Measurements from ENCODE around the gene PRR20G. TPM values are rescaled to one million over a fixed set of nuclear protein-coding genes. Genes with fewer than 3 reads are reported as not detected.

PRR20G gene
- total and polyA plus RNA-seq, 2 donors (not counting 3 experiments of a cell fraction or from before 2014, with no cell fraction given): not detected

- Histone ChIP-seq H3K9me3 (replicated peaks; ENCODE audit: control insufficient read depth, insufficient read depth, low read length) (no peaks in the 10 kb centered on the region), H3K4me1 (ENCODE audit: control insufficient read depth, extremely low read depth, insufficient read depth, low read length) (no peaks in the 10 kb centered on the region), H3K9ac (replicated peaks; ENCODE audit: extremely low read depth, insufficient read depth, low read length) (no peak overlapping the region), H3K9me1 (replicated peaks; ENCODE audit: control insufficient read depth, extremely low read depth, insufficient read depth, low read length) (no peaks in the 10 kb centered on the region), H3K36me3 (ENCODE audit: control insufficient read depth in 2 of 2, extremely low read depth in 1 of 2, insufficient read depth in 2 of 2, low read length in 2 of 2) (no peaks in the 10 kb centered on the region), H4K20me1 (replicated peaks; ENCODE audit: control insufficient read depth, extremely low read depth, insufficient read depth, low read length) (no peaks in the 10 kb centered on the region), H3K4me3 (replicated peaks in 1 of 3; ENCODE audit: insufficient read depth in 1 of 3, low read depth in 1 of 3, low read length in 3 of 3) (no peak overlapping the region), H2AFZ (ENCODE audit: low read depth, low read length) (no peak overlapping the region), H3K79me2 (ENCODE audit: control insufficient read depth, insufficient read depth, low read length) (no peaks in the 10 kb centered on the region), H3K4me2 (ENCODE audit: insufficient read depth, low read length) (no peak overlapping the region), H3K27me3 (ENCODE audit: control insufficient read depth in 2 of 2, insufficient read depth in 2 of 2, low read length in 2 of 2) (no peaks in the 10 kb centered on the region), H3K27ac (ENCODE audit: insufficient read depth, low read depth, low read length) (no peak overlapping the region)
- CTCF ChIA-PET: no interaction called here
- DNase-seq (ENCODE audit: low read depth, low spot score): no peak
- BruUV-seq (replicated peaks): no TSS peak
- no peak for FAIRE-seq
- intact Hi-C loops (cut with micrococcal nuclease) (no loop called here), dilution Hi-C loops (cut with MboI; ENCODE audit: extremely low pct_ligation_motif_present, low sequenced_read_pairs) (no loop called here)
- no peak for TF ChIP-seq FOS (IDR thresholded peaks at IDR 0.05; ENCODE audit: borderline replicate concordance, insufficient read depth, low read length)
- TF ChIP-seq POLR2A (IDR thresholded peaks at IDR 0.05; ENCODE audit: low read depth, low read length): no peak
- TF ChIP-seq, protein P1, sequence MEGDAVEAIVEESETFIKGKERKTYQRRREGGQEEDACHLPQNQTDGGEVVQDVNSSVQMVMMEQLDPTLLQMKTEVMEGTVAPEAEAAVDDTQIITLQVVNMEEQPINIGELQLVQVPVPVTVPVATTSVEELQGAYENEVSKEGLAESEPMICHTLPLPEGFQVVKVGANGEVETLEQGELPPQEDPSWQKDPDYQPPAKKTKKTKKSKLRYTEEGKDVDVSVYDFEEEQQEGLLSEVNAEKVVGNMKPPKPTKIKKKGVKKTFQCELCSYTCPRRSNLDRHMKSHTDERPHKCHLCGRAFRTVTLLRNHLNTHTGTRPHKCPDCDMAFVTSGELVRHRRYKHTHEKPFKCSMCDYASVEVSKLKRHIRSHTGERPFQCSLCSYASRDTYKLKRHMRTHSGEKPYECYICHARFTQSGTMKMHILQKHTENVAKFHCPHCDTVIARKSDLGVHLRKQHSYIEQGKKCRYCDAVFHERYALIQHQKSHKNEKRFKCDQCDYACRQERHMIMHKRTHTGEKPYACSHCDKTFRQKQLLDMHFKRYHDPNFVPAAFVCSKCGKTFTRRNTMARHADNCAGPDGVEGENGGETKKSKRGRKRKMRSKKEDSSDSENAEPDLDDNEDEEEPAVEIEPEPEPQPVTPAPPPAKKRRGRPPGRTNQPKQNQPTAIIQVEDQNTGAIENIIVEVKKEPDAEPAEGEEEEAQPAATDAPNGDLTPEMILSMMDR (IDR thresholded peaks at IDR 0.05; ENCODE audit: extremely low read depth in 1 of 2, insufficient read depth in 1 of 2, low read depth in 1 of 2, low read length in 2 of 2): no peak
- TF ChIP-seq, protein P2, sequence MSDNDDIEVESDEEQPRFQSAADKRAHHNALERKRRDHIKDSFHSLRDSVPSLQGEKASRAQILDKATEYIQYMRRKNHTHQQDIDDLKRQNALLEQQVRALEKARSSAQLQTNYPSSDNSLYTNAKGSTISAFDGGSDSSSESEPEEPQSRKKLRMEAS (IDR thresholded peaks at IDR 0.05; ENCODE audit: insufficient read depth, insufficient read length): no peak
- POLR2A ChIA-PET: no interaction called here
Measured at GRCh38 chr3:127337001-127337400, 49.2 kb upstream of the PRR20G start.

DNA sequence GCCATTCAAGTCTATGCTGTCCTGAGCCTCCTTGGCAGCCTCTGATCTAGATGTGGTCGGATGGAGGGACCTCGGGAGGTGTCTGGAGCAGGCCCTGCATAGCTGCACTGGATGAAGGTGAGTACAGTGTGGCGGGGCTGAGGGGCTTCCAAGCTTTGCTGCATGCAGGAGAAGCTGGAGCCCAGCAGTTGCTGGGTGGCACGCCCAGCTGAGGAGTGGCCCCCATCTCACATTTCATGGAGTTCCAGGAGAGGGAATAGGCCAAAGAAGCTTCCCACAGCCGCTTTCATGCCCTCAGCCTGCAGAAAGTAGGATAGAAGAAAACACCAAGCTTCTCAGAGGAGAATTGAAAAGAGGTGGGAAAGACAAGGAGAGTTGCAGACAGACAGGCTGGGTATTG lies 48.3 kb upstream of the PRR20G start:
- POLR2A ChIA-PET: no interaction called here

More for the DNA sequence above, 48.3 kb upstream of the PRR20G start:
- Histone ChIP-seq H3K9me1 (replicated peaks; ENCODE audit: control insufficient read depth, extremely low read depth, insufficient read depth, low read length) (no peaks in the 10 kb centered on the region), H3K27ac (ENCODE audit: insufficient read depth, low read depth, low read length) (no peak overlapping the region), H3K9ac (replicated peaks; ENCODE audit: extremely low read depth, insufficient read depth, low read length) (no peak overlapping the region), H3K36me3 (ENCODE audit: control insufficient read depth in 2 of 2, extremely low read depth in 1 of 2, insufficient read depth in 2 of 2, low read length in 2 of 2) (no peaks in the 10 kb centered on the region), H3K4me1 (ENCODE audit: control insufficient read depth, extremely low read depth, insufficient read depth, low read length) (no peaks in the 10 kb centered on the region), H2AFZ (ENCODE audit: low read depth, low read length) (no peak overlapping the region), H3K9me3 (replicated peaks; ENCODE audit: control insufficient read depth, insufficient read depth, low read length) (no peaks in the 10 kb centered on the region), H3K4me3 (replicated peaks in 1 of 3; ENCODE audit: insufficient read depth in 1 of 3, low read depth in 1 of 3, low read length in 3 of 3) (no peak overlapping the region), H4K20me1 (replicated peaks; ENCODE audit: control insufficient read depth, extremely low read depth, insufficient read depth, low read length) (no peaks in the 10 kb centered on the region), H3K79me2 (ENCODE audit: control insufficient read depth, insufficient read depth, low read length) (no peaks in the 10 kb centered on the region), H3K4me2 (ENCODE audit: insufficient read depth, low read length) (no peak overlapping the region), H3K27me3 (ENCODE audit: control insufficient read depth in 2 of 2, insufficient read depth in 2 of 2, low read length in 2 of 2) (no peaks in the 10 kb centered on the region)
- CTCF ChIA-PET: no interaction called here
- no peak for DNase-seq (ENCODE audit: low read depth, low spot score)
- TF ChIP-seq GATA2 (IDR thresholded peaks at IDR 0.05; ENCODE audit: insufficient read depth, insufficient read length, low read depth, low read length) (no peak), FOS (IDR thresholded peaks at IDR 0.05; ENCODE audit: borderline replicate concordance, insufficient read depth, low read length) (no peak), EZH2 (IDR thresholded peaks at IDR 0.05; ENCODE audit: borderline replicate concordance, low read depth, low read length, severe bottlenecking) (no peak), POLR2AphosphoS5 (IDR thresholded peaks at IDR 0.05; ENCODE audit: insufficient read depth, low read depth, low read length) (no peak), JUN (IDR thresholded peaks at IDR 0.05; ENCODE audit: borderline replicate concordance, insufficient read depth, insufficient read length, low read depth) (no peak), MYC (IDR thresholded peaks at IDR 0.05; ENCODE audit: low read depth, low read length) (no peak), POLR2A (IDR thresholded peaks at IDR 0.05; ENCODE audit: low read depth, low read length) (no peak)
- TF ChIP-seq, protein P1 (IDR thresholded peaks at IDR 0.05; ENCODE audit: extremely low read depth in 1 of 2, insufficient read depth in 1 of 2, low read depth in 1 of 2, low read length in 2 of 2): no peak
- TF ChIP-seq, protein P2 (IDR thresholded peaks at IDR 0.05; ENCODE audit: insufficient read depth, insufficient read length): no peak
- FAIRE-seq: no peak
- dilution Hi-C loops (cut with MboI; ENCODE audit: extremely low pct_ligation_motif_present, low sequenced_read_pairs): no loop called here
- intact Hi-C loops (cut with micrococcal nuclease): no loop called here
- no TSS peak for BruUV-seq (replicated peaks)
